ENCODE data around the gene ACMSD. TPM values are rescaled to one million over a fixed set of nuclear protein-coding genes. Genes with fewer than 3 reads are reported as not detected.

ACMSD gene
- total RNA-seq, 1 experiment from 2014 or later: not detected

DNA sequence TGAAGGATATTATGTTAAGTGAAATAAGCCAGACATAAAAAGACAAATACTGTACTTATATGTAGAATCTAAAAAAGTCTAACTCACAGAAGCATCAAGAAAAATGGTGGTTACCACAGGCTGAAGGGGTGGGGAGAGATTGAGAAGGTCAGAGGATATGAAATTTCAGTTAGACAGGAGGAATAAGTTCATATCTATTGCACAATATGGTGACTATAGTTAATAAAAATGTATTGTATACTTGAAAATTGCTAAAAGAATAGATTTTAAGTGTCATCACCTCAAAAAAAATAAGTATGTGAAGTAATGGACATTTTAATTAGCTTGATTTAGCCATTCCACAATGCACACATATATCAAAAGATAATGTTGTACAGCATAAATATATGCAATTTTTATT is 19.8 kb downstream of the ACMSD start:
- DNase-seq: no peak
- BruUV-seq (replicated peaks): no TSS peak
- H3K4me3 Mint-ChIP-seq (ENCODE audit: unreplicated experiment): no peak overlapping the region
- peaks cover 5% of the 10 kb centered on the region for H3K4me1 Mint-ChIP-seq (ENCODE audit: low read depth, unreplicated experiment)
- CTCF ChIA-PET: no interaction called here
- Histone ChIP-seq H3K27me3 (replicated peaks; ENCODE audit: control insufficient read depth, insufficient read depth, low read length) (no peaks in the 10 kb centered on the region), H3K4me1 (no peaks in the 10 kb centered on the region), H3K4me3 (ENCODE audit: low read depth, low read length) (no peak overlapping the region), H3K9me3 (no peaks in the 10 kb centered on the region), H3K36me3 (ENCODE audit: control insufficient read depth, insufficient read depth, low read length) (no peaks in the 10 kb centered on the region)
- intact Hi-C loops (cut with micrococcal nuclease; ENCODE audit: unreplicated experiment): no loop called here
- peaks cover 2% of the 10 kb centered on the region for H3K27me3 Mint-ChIP-seq (ENCODE audit: insufficient read depth, unreplicated experiment)
- no peaks in the 10 kb centered on the region for H3K9me3 Mint-ChIP-seq (ENCODE audit: unreplicated experiment)
- no peaks in the 10 kb centered on the region for H3K36me3 Mint-ChIP-seq (ENCODE audit: insufficient read depth, unreplicated experiment)
- POLR2A ChIA-PET: no interaction called here
- TF ChIP-seq, protein P1, sequence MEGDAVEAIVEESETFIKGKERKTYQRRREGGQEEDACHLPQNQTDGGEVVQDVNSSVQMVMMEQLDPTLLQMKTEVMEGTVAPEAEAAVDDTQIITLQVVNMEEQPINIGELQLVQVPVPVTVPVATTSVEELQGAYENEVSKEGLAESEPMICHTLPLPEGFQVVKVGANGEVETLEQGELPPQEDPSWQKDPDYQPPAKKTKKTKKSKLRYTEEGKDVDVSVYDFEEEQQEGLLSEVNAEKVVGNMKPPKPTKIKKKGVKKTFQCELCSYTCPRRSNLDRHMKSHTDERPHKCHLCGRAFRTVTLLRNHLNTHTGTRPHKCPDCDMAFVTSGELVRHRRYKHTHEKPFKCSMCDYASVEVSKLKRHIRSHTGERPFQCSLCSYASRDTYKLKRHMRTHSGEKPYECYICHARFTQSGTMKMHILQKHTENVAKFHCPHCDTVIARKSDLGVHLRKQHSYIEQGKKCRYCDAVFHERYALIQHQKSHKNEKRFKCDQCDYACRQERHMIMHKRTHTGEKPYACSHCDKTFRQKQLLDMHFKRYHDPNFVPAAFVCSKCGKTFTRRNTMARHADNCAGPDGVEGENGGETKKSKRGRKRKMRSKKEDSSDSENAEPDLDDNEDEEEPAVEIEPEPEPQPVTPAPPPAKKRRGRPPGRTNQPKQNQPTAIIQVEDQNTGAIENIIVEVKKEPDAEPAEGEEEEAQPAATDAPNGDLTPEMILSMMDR (IDR thresholded peaks at IDR 0.05; ENCODE audit: insufficient read depth in 1 of 2, low read depth in 1 of 2, low read length in 1 of 2, severe bottlenecking in 1 of 2, unreplicated experiment in 1 of 2): no peak
- H3K27ac Mint-ChIP-seq (ENCODE audit: unreplicated experiment): no peak overlapping the region

DNA sequence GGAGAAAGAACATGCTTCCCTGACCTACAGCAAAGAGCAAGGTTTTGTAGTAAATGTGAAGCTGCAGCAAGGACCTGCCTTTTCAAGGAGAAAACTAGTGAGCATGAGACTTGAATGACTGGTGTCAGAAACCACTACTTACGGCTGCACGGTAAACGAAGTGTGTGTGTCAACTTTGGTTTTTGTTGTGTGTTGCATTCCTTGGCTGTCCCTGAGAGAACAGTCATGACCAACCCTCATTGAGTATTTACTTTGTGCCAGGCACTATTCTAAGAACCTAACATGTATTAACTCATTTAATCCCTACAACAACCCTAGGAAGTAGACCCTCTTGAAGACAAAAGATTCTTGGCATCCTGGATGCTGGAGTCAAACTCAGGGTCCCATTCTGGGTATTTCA is 22.8 kb downstream of the ACMSD start:
- no TSS peak for BruUV-seq (replicated peaks)
- Mint-ChIP-seq H3K9me3 (ENCODE audit: unreplicated experiment) (no peaks in the 10 kb centered on the region), H3K36me3 (ENCODE audit: insufficient read depth, unreplicated experiment) (no peaks in the 10 kb centered on the region), H3K27ac (ENCODE audit: unreplicated experiment) (no peak overlapping the region), H3K27me3 (ENCODE audit: insufficient read depth, unreplicated experiment) (peaks cover 2% of the 10 kb centered on the region), H3K4me1 (ENCODE audit: low read depth, unreplicated experiment) (peaks cover 5% of the 10 kb centered on the region), H3K4me3 (ENCODE audit: unreplicated experiment) (no peak overlapping the region)
- H3K27me3 ChIP-seq (replicated peaks; ENCODE audit: control insufficient read depth, insufficient read depth, low read length): no peaks in the 10 kb centered on the region
- ChIA-PET CTCF (interaction anchor here (0.6 kb wide), 1 partner anchor 10 kb away, joined by 5 read pairs; no protein-coding TSS in a partner anchor), POLR2A (no interaction called here)
- DNase-seq: no peak
- no peak overlapping the region for H3K4me3 ChIP-seq (ENCODE audit: low read depth, low read length)
- TF ChIP-seq, protein P1 (IDR thresholded peaks at IDR 0.05; ENCODE audit: insufficient read depth in 1 of 2, low read depth in 1 of 2, low read length in 1 of 2, severe bottlenecking in 1 of 2, unreplicated experiment in 1 of 2): no peak
- intact Hi-C loops (cut with micrococcal nuclease; ENCODE audit: unreplicated experiment): no loop called here
- H3K36me3 ChIP-seq (ENCODE audit: control insufficient read depth, insufficient read depth, low read length): no peaks in the 10 kb centered on the region
- no peaks in the 10 kb centered on the region for H3K4me1 ChIP-seq
- H3K9me3 ChIP-seq: no peaks in the 10 kb centered on the region

DNA sequence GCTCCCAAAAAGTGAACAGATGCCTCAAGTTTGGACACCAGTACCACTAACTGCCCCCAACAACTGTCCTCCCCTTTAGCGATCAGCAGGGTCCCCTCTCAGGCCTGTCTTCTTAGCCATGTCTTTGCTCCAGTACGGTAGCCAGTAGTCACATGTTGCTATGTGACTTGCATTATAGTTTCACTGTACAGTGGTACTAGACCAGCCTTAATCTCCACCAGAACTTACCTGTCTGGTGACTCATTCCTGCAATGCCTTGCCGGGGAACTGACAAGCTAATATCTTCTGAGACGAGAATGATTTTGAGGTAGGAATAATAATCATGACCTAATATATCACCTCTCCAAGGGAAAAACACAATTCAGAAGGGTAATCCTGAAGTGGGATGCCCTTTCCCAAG is 23.7 kb downstream of the ACMSD start:
- H3K4me3 ChIP-seq (ENCODE audit: low read depth, low read length): no peak overlapping the region
- intact Hi-C loops (cut with micrococcal nuclease; ENCODE audit: unreplicated experiment): no loop called here
- no peak overlapping the region for H3K27ac Mint-ChIP-seq (ENCODE audit: unreplicated experiment)
- TF ChIP-seq, protein P1 (IDR thresholded peaks at IDR 0.05; ENCODE audit: insufficient read depth in 1 of 2, low read depth in 1 of 2, low read length in 1 of 2, severe bottlenecking in 1 of 2, unreplicated experiment in 1 of 2): no peak
- no peak overlapping the region for H3K4me3 Mint-ChIP-seq (ENCODE audit: unreplicated experiment)
- H3K36me3 Mint-ChIP-seq (ENCODE audit: insufficient read depth, unreplicated experiment): no peaks in the 10 kb centered on the region
- no peaks in the 10 kb centered on the region for H3K9me3 Mint-ChIP-seq (ENCODE audit: unreplicated experiment)
- H3K27me3 ChIP-seq (replicated peaks; ENCODE audit: control insufficient read depth, insufficient read depth, low read length): no peaks in the 10 kb centered on the region
- BruUV-seq (replicated peaks): no TSS peak
- no peaks in the 10 kb centered on the region for H3K4me1 ChIP-seq
- H3K36me3 ChIP-seq (ENCODE audit: control insufficient read depth, insufficient read depth, low read length): no peaks in the 10 kb centered on the region
- CTCF ChIA-PET: interaction anchor here (0.6 kb wide), 1 partner anchor 10 kb away, joined by 5 read pairs; no protein-coding TSS in a partner anchor
- H3K4me1 Mint-ChIP-seq (ENCODE audit: low read depth, unreplicated experiment): no peaks in the 10 kb centered on the region
- H3K27me3 Mint-ChIP-seq (ENCODE audit: insufficient read depth, unreplicated experiment): peaks cover 2% of the 10 kb centered on the region
- POLR2A ChIA-PET: no interaction called here
- H3K9me3 ChIP-seq: no peaks in the 10 kb centered on the region
- DNase-seq: no peak

All from Caco-2 (cell line).